Ecto neural progenitor cell (in vitro differentiated cells): Measurements from ENCODE around the gene FANCF.

Source experiments
- DNase-seq: peaks from one replicate; pipeline ENCODE4 v3.0.0-alpha.2; 2018; ENCODE audit warnings: low spot score

FANCF gene

GRCh38 chr11:22624742-22625447 lies 728 bp downstream of the FANCF start:
- no peak for DNase-seq

- no peak for DNase-seq
These were observed 7.8 kb downstream of the FANCF start for GRCh38 chr11:22617868-22618267.

- no peak for DNase-seq
These were observed 21.7 kb downstream of the FANCF start for GRCh38 chr11:22603933-22604332.

GRCh38 chr11:22602504-22602903 lies 23.1 kb downstream of the FANCF start:
- DNase-seq: no peak

GRCh38 chr11:22599458-22599857 lies 26.2 kb downstream of the FANCF start:
- no peak for DNase-seq

GRCh38 chr11:22597062-22597461 lies 28.6 kb downstream of the FANCF start:
- no peak for DNase-seq

- no peak for DNase-seq
These were observed 40.6 kb downstream of the FANCF start for GRCh38 chr11:22584976-22585375.

- DNase-seq: no peak
These were observed 41.6 kb downstream of the FANCF start for GRCh38 chr11:22583963-22584492.

GRCh38 chr11:22582151-22582410 lies 43.5 kb downstream of the FANCF start:
- DNase-seq: no peak

GRCh38 chr11:22581354-22582150 lies 44.1 kb downstream of the FANCF start:
- no peak for DNase-seq

GRCh38 chr11:22577854-22578253 lies 47.8 kb downstream of the FANCF start:
- DNase-seq: no peak
